ENCODE results near the gene ALPK1.

ALPK1 gene

DNA sequence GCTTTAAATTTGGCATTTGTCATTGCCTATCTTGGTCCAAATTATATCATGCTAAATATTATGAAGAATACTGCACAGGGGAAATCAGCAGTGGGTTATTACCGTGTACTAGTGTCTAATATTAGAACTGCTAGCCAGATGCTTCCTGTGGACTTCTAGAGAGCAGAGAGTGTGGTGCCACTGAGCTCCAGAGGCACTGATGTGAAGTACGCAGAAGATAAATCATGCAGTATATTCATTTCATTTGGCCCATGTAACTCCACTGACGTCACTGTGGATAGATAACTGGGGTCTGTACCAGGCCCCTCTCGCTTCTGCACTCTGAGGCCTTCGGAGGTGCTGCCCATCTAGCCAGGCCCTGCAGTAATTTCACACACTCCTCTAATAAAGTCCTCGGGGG, 80.0 kb downstream of the ALPK1 start:
- TF ChIP-seq, protein P1, sequence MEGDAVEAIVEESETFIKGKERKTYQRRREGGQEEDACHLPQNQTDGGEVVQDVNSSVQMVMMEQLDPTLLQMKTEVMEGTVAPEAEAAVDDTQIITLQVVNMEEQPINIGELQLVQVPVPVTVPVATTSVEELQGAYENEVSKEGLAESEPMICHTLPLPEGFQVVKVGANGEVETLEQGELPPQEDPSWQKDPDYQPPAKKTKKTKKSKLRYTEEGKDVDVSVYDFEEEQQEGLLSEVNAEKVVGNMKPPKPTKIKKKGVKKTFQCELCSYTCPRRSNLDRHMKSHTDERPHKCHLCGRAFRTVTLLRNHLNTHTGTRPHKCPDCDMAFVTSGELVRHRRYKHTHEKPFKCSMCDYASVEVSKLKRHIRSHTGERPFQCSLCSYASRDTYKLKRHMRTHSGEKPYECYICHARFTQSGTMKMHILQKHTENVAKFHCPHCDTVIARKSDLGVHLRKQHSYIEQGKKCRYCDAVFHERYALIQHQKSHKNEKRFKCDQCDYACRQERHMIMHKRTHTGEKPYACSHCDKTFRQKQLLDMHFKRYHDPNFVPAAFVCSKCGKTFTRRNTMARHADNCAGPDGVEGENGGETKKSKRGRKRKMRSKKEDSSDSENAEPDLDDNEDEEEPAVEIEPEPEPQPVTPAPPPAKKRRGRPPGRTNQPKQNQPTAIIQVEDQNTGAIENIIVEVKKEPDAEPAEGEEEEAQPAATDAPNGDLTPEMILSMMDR (IDR thresholded peaks at IDR 0.05; ENCODE audit: low read depth, low read length, missing control alignments), result no peak
- H3K4me3 ChIP-seq (ENCODE audit: low read depth, low read length), result no peak overlapping the region
- no peak for DNase-seq (ENCODE audit: low read depth)

DNA sequence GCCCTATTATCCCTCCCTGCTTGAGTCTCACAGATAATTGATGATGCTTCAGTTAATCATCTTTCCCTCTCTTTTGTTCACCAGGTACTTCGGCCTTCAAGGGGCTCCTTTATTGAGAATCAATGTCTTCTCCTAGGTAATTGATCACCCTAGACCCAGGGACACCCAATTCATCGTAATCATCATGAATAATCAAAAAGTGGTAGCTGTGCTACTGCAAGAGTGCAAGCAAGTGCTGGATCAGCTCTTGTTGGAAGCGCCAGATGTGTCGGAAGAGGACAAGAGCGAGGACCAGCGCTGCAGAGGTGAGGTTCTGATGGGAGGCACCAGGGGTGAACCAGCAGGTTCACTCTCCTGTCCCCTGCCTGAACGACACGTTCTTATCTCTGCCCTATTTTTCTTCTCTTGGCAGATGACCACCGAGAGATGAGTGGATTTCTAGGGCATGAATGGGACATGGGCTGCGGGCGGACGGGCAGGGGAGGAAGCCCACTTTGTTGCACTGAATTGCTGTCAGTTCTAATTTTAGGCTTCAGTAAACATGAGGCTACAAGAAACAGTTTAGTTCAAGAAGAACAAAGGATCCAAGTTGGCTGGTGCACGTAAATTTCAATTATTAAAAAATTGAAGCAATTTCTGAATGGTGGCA, 80.5 kb downstream of the ALPK1 start:
- DNase-seq (ENCODE audit: low read depth), result no peak
- H3K4me3 ChIP-seq (ENCODE audit: low read depth, low read length), result no peak overlapping the region
- TF ChIP-seq, protein P1 (IDR thresholded peaks at IDR 0.05; ENCODE audit: low read depth, low read length, missing control alignments), result no peak

DNA sequence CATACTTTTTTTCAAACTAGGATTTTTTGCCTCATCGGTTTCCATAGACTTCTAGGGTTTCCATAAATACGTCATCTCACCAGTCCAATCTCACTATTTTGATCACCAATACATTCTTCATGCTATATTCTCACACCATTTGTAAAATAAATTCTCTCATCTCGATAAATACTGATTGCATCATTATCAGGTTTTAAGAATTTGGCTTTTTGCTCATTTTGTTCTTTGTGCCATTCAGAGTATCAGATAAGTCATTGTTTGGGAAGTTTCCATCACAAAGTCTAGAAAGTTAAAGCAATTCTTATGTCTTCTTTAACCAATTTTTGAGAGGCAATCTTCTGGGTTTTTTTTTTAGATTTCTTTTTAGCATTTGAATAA, 81.1 kb downstream of the ALPK1 start:
- no peak for DNase-seq (ENCODE audit: low read depth)
- H3K4me3 ChIP-seq (ENCODE audit: low read depth, low read length), result no peak overlapping the region
- TF ChIP-seq, protein P1 (IDR thresholded peaks at IDR 0.05; ENCODE audit: low read depth, low read length, missing control alignments), result no peak

DNA sequence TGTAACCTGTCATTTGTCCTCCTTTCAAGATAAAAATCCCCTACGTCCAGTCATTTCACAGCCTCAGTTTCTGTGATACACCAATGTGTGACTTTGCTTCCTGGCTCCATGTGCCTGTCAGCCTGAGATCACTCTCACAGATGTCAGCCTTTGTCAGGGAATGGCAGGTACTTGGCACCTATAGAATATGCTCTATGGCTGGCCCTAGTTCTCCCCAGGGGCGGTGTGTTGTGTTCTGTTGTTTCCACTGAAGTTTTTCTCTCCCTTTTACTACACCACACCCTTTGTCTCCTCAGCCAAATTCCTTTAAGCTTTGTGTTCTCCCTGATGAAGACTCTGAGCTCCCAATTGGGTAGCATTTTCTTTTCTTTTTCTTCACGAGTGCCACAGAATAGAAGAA, 81.7 kb downstream of the ALPK1 start:
- TF ChIP-seq, protein P1 (IDR thresholded peaks at IDR 0.05; ENCODE audit: low read depth, low read length, missing control alignments), result no peak
- no peak overlapping the region for H3K4me3 ChIP-seq (ENCODE audit: low read depth, low read length)

DNA sequence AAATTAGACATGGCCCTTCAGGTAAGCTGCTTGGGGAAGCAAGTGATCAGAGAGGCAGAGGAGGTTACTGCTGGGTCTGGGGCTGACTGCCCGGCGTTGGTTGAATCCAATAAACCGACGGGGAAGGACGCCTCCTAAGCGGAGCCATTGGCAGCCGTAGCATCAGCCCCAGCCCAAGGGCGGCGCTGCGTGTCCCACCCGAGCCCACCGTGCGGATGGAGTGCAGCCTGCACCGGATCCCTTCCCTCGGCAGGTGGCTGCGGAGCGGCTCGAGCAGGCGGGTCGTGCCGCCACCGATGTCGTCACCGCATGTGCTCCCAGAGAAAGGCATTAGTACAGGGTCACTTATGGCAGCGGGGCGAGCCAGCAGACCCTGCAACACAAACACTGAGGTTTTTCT, 82.1 kb downstream of the ALPK1 start:
- no peak overlapping the region for H3K4me3 ChIP-seq (ENCODE audit: low read depth, low read length)
- TF ChIP-seq, protein P1 (IDR thresholded peaks at IDR 0.05; ENCODE audit: low read depth, low read length, missing control alignments), result no peak
- DNase-seq (ENCODE audit: low read depth), result no peak

More for the DNA sequence above, 81.7 kb downstream of the ALPK1 start:
- no peak for DNase-seq (ENCODE audit: low read depth)

DNA sequence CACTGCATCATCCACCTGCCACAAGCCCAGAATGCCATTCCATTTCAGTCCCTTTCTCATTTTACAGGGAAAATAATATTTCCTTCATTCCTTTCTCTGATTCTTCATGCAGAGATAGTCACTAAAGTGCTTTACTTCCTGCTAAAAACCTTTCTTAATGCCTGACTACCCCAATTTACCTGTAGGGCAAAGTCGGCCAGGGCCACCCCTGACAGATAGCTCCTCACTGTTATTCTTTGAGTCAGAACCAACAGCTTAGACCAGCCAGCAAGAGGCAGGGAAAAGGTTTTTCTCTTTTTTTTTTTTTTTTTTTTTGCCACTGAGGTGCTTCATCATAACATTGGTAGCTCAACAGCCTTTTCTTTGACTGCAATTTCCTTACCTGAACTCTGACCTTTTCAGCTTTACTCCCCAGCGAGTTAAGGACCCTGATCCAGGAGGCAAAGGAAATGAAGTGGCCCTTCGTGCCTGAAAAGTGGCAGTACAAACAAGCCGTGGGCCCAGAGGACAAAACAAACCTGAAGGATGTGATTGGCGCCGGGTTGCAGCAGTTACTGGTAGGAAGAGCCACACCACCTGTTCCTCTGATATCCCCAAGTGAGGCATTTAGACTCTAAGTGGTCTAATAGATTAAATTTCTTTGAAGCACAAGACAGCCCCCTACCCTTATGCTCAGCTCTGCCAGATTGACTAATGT, 85.0 kb downstream of the ALPK1 start:
- DNase-seq (ENCODE audit: low read depth), result no peak
- TF ChIP-seq, protein P1 (IDR thresholded peaks at IDR 0.05; ENCODE audit: low read depth, low read length, missing control alignments), result no peak

DNA sequence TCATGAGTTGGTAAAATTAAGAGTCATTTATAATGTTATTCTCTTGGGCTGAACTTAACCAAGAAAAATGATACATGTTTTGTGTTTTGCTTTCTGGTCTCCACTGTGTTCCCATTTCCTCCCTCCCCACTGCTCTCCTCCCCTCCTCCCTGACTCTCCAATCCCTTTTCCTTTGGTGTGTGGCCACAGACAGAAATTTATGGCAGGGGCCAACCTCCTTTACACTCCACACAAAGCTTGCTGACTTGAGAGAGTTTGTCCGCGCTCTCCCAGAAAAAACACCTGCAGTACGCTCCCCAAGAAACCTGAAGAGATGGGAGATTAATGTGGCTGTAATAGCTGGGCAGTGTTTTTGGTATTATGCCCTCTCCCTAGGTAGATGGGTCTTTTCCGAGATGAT, 88.9 kb downstream of the ALPK1 start:
- TF ChIP-seq, protein P1 (IDR thresholded peaks at IDR 0.05; ENCODE audit: low read depth, low read length, missing control alignments), result no peak
- no peak for DNase-seq (ENCODE audit: low read depth)
- no peak overlapping the region for H3K4me3 ChIP-seq (ENCODE audit: low read depth, low read length)

More for the DNA sequence above, 85.0 kb downstream of the ALPK1 start:
- H3K4me3 ChIP-seq (ENCODE audit: low read depth, low read length), result no peak overlapping the region

Measured in GM12864 (cell line).